Esophagus squamous epithelium (tissue), 5 donors: ENCODE data around the gene SNN. TPM values are rescaled to one million over a fixed set of nuclear protein-coding genes. Genes with fewer than 3 reads are reported as not detected.

Experiments used
- DNase-seq: peaks from one replicate; lab custom pipeline; 2025; lab: John Stamatoyannopoulos, UW
- H3K27ac ChIP-seq, 4 donors: fragments of 200-600 bp; sonication (generic); one replicate each; pipeline ENCODE4 v1.5.1; 2016 to 2019; ENCODE audit warnings: mild to moderate bottlenecking in 1 of 4
- H3K27me3 ChIP-seq, 4 donors: fragments of 200-600 bp; sonication (generic); 1 replicate in 3 of 4; 2 replicates in 1 of 4; pipeline versions ENCODE4 v1.5.1 to v1.6.0; 2017 to 2021; ENCODE audit warnings: antibody characterized with exemption in 1 of 4
- H3K36me3 ChIP-seq, 3 donors: fragments of 200-600 bp; sonication (generic); one replicate each; pipeline ENCODE4 v1.5.1; 2016 to 2019
- H3K4me1 ChIP-seq, 3 donors: fragments of 200-600 bp; sonication (generic); one replicate each; pipeline ENCODE4 v1.5.1; 2017 to 2019
- H3K4me3 ChIP-seq, 4 donors: fragments of 200-600 bp; sonication (generic); 1 replicate in 3 of 4; 2 replicates in 1 of 4; pipeline ENCODE4 v1.5.1; 2016 to 2019; ENCODE audit warnings: mild to moderate bottlenecking in 2 of 4, moderate library complexity in 1 of 4
- H3K9me3 ChIP-seq, 3 donors: fragments of 200-600 bp; sonication (generic); one replicate each; pipeline ENCODE4 v1.5.1; 2016 to 2019
- CTCF ChIP-seq, 6 experiments: fragments of 450-650 bp in 4 of 6; fragments of 200-600 bp in 2 of 6; sonication (generic) in 2 of 6; IDR thresholded peaks; one replicate each; pipeline ENCODE4 v1.5.1; 2016 to 2019; ENCODE audit warnings: antibody characterized with exemption in 6 of 6, mild to moderate bottlenecking in 4 of 6, moderate library complexity in 4 of 6
- POLR2A ChIP-seq, 4 donors: fragments of 450-650 bp; IDR thresholded peaks; one replicate each; pipeline ENCODE4 v1.6.1; 2017; ENCODE audit warnings: antibody characterized with exemption in 4 of 4, mild to moderate bottlenecking in 4 of 4, moderate library complexity in 3 of 4
- WGBS, 2 donors: methylation state at CpG; one replicate each; pipeline ENCODE4 v1.1.5; 2018; 5-methylcytosine and 5-hydroxymethylcytosine counted together
- intact Hi-C: fragments of 100-400 bp; cut with DNase I; formaldehyde crosslinking; loops from one replicate; pipeline ENCODE4 v1.15.0; 2022
- total RNA-seq, 4 donors: library from RNA; depleted of rRNA; stranded (reverse); fragments of >200 nt; gene quantifications; one replicate each; pipeline ENCODE4 v1.1.0, GENCODE V29; 2016
- donor health status: DM: yes; HTN: yes; CAD: no.

SNN gene
- total RNA-seq, 4 donors from 2014 or later = 13.7 to 22.9 (median 17.0) TPM

DNA sequence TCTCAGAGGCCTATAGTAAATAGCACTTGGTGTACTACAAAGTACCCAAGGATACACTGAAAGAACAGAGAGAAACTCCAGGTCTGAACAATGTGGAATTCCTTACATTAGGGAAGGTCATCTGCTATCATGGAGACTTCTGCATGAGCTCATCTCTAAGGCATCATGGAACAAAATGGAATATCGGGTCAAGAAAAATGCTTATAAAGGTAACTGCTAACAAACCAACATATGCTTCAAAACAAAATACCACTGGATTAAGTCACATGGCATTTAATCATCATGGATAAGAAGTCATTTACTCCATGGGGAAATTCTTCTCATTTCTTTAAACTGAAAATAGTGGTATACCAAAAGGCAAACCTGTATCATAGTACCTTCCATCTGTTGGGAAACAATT lies 40.2 kb downstream of the SNN start:
- TF ChIP-seq CTCF (IDR thresholded peaks at IDR 0.05) (no peak), POLR2A (IDR thresholded peaks at IDR 0.05) (no peak)
- no peak overlapping the region for H3K4me3 ChIP-seq
- peaks cover 0 to 16% (median 0%) of the 10 kb centered on the region in 3 donors for H3K4me1 ChIP-seq
- H3K36me3 ChIP-seq = peaks cover 0 to 71% (median 0%) of the 10 kb centered on the region in 3 donors
- 87 to 90% methylated on average over 1 of the region's 1 CpG for WGBS, 2 donors
- intact Hi-C loops = no loop called here
- no peaks in the 10 kb centered on the region for H3K9me3 ChIP-seq
- no peak for DNase-seq
- no peaks in the 10 kb centered on the region for H3K27me3 ChIP-seq
- H3K27ac ChIP-seq = no peak overlapping the region

- H3K4me1 ChIP-seq = peaks cover 0 to 17% (median 0%) of the 10 kb centered on the region in 3 donors
- H3K27me3 ChIP-seq = no peaks in the 10 kb centered on the region
- 84 to 96% methylated on average over 4 of the region's 4 CpGs for WGBS, 2 donors
- no peak for TF ChIP-seq POLR2A (IDR thresholded peaks at IDR 0.05)
- TF ChIP-seq CTCF (IDR thresholded peaks at IDR 0.05) = no peak
- no peaks in the 10 kb centered on the region for H3K9me3 ChIP-seq
- intact Hi-C loops = loop anchor here (5.0 to 10.0 kb wide), 3 partner anchors 67 to 747 kb away; no protein-coding TSS in a partner anchor
- H3K4me3 ChIP-seq = no peak overlapping the region
- peaks cover 0 to 91% (median 0%) of the 10 kb centered on the region in 3 donors for H3K36me3 ChIP-seq
- no peak for DNase-seq
- no peak overlapping the region for H3K27ac ChIP-seq
Observed at GRCh38 chr16:11711662-11712061, 43.4 kb downstream of the SNN start.

DNA sequence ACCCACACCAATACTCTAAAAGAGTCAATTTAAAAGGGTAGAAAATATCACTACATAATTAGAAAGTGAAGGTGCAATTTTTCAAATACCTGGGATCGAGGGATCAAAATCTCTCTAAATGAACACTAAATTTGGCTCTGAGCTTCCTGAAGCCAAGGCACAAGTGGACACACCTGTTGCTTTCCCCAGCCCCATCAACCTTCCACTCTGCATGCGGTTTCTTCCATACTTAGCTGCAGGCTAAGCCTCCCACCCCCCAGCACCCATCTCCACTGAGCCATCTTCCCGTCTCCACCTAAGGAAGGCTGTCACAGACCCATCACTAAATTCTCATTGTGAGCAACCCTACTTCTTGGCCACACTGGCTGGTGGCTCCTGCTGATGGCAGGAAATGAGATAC lies 43.9 kb downstream of the SNN start:
- Histone ChIP-seq H3K27me3 (no peaks in the 10 kb centered on the region), H3K4me1 (peaks cover 0 to 17% (median 0%) of the 10 kb centered on the region in 3 donors), H3K36me3 (peaks cover 0 to 92% (median 0%) of the 10 kb centered on the region in 3 donors), H3K4me3 (no peak overlapping the region), H3K9me3 (no peaks in the 10 kb centered on the region), H3K27ac (no peak overlapping the region)
- 91 to 92% methylated on average over 3 of the region's 3 CpGs for WGBS, 2 donors
- TF ChIP-seq CTCF (IDR thresholded peaks at IDR 0.05) = no peak
- TF ChIP-seq POLR2A (IDR thresholded peaks at IDR 0.05) = no peak
- intact Hi-C loops = loop anchor here (5.0 to 10.0 kb wide), 3 partner anchors 67 to 747 kb away; no protein-coding TSS in a partner anchor
- DNase-seq = no peak

DNA sequence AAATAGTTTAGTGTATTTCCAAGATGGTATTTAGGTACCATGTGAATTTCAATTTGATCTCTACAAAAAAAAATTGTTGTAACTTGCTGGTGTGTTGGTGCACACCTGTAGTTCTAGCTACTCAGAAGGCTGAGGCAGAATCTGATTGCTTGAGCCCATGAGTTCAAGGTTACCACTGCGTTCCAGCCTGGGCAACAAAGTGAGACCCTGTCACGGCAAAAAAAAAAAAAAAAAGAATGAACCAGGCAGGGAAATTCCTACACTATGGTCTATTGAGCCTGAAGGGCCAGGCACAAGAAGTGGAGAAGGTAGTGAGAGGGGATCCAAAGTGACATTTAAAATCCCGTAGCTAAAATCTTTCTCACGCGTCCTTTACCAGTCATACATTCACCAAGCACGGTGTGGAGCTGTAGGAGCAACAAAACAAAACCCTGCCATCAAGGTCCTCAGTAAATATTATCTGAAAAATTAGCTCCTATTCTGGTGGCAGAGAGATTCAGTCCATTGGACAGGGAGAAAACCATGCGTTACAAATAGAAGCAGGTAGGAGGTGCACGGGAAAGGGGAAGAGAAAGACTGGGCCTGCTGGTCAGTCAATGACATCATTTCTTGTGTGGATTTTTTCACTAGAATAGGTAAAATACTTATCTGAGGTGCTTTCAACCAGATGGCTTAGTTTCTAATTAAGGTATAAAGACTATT lies 47.1 kb downstream of the SNN start:
- 78 to 90% methylated on average over 8 of the region's 8 CpGs for WGBS, 2 donors
- no peak overlapping the region for H3K27ac ChIP-seq
- DNase-seq = no peak
- intact Hi-C loops = loop anchor here (5.0 to 10.0 kb wide), 3 partner anchors 71 to 751 kb away; no protein-coding TSS in a partner anchor
- no peak overlapping the region for H3K4me3 ChIP-seq
- no peaks in the 10 kb centered on the region for H3K27me3 ChIP-seq
- peaks cover 0 to 23% (median 0%) of the 10 kb centered on the region in 3 donors for H3K4me1 ChIP-seq
- TF ChIP-seq POLR2A (IDR thresholded peaks at IDR 0.05) (no peak), CTCF (IDR thresholded peaks at IDR 0.05) (no peak)
- peaks cover 0 to 94% (median 2%) of the 10 kb centered on the region in 3 donors for H3K36me3 ChIP-seq
- H3K9me3 ChIP-seq = no peaks in the 10 kb centered on the region

DNA sequence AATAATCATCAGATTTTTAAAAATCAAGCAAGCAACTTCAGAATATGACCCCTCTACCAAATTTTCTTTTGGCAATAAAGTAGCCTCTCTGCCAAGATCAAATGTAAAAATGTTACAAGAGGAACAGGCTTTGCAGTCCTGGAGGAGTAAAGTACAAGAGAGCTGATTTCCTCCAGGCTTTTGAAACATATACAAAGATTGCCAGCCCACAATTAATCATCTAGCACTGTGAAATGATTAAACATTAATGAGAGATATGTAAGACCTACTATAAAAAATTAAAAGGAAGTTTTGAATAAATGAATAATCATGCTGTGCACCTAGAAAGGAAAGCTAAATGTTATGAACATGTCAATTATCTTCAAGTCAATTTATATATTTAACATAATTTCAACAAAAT lies 48.1 kb downstream of the SNN start:
- intact Hi-C loops = loop anchor here (5.0 to 10.0 kb wide), 3 partner anchors 72 to 752 kb away; no protein-coding TSS in a partner anchor
- H3K4me3 ChIP-seq = no peak overlapping the region
- H3K27ac ChIP-seq = no peak overlapping the region
- no peak for DNase-seq
- no peaks in the 10 kb centered on the region for H3K9me3 ChIP-seq
- TF ChIP-seq CTCF (IDR thresholded peaks at IDR 0.05) (no peak), POLR2A (IDR thresholded peaks at IDR 0.05) (no peak)
- no peaks in the 10 kb centered on the region for H3K27me3 ChIP-seq
- peaks cover 0 to 23% (median 0%) of the 10 kb centered on the region in 3 donors for H3K4me1 ChIP-seq
- H3K36me3 ChIP-seq = peaks cover 6 to 94% (median 7%) of the 10 kb centered on the region in 3 donors
